Measurements from ENCODE around the gene ELAVL4.

The ELAVL4 gene

GRCh38 chr1:50218344-50219120, 109.8 kb downstream of the ELAVL4 start:
- Histone ChIP-seq H2AK5ac (ENCODE audit: low read length, severe bottlenecking) (no peak overlapping the region), H4K91ac (ENCODE audit: low read length) (no peak overlapping the region), H3K36me3 (ENCODE audit: control insufficient read depth in 1 of 2, insufficient read depth in 2 of 2, low read depth in 1 of 2, low read length in 2 of 2) (no peaks in the 10 kb centered on the region), H2AFZ (ENCODE audit: low read depth, low read length) (no peak overlapping the region), H3K9me3 (ENCODE audit: control insufficient read depth, low read length) (no peaks in the 10 kb centered on the region), H3K18ac (ENCODE audit: low read depth in 1 of 2, low read length in 2 of 2) (no peak overlapping the region), H3K14ac (ENCODE audit: low read length in 2 of 2) (no peak overlapping the region), H4K8ac (ENCODE audit: low read length) (no peak overlapping the region), H3K4ac (ENCODE audit: low read depth in 1 of 2, low read length in 2 of 2) (no peak overlapping the region), H2BK5ac (ENCODE audit: low read depth, low read length, poor library complexity, severe bottlenecking) (no peak overlapping the region), H3K27me3 (ENCODE audit: control insufficient read depth in 1 of 2, insufficient read depth in 1 of 2, low read length in 2 of 2) (peaks cover 0 to 3% of the 10 kb centered on the region in 2 experiments), H3K79me1 (replicated peaks; ENCODE audit: low read length, poor library complexity, severe bottlenecking) (no peaks in the 10 kb centered on the region), H3K4me2 (ENCODE audit: low read length, poor library complexity, severe bottlenecking) (no peak overlapping the region), H3K27ac (ENCODE audit: low read length, poor library complexity, severe bottlenecking) (no peak overlapping the region), H2BK15ac (ENCODE audit: low read depth, poor library complexity, severe bottlenecking) (no peak overlapping the region), H2BK120ac (ENCODE audit: low read depth, low read length) (no peak overlapping the region), H3K4me1 (ENCODE audit: control insufficient read depth, insufficient read depth, low read depth, low read length) (no peaks in the 10 kb centered on the region), H3K9ac (ENCODE audit: low read length) (no peak overlapping the region), H3K4me3 (ENCODE audit: insufficient read depth in 1 of 2, low read depth in 1 of 2, low read length in 2 of 2) (no peak overlapping the region), H2BK12ac (ENCODE audit: low read length in 2 of 2) (no peak overlapping the region), H3K23ac (ENCODE audit: low read length in 2 of 2) (no peak overlapping the region)
- DNase-seq = no peak
- WGBS = 61% methylated on average over 6 of the region's 7 CpGs

GRCh38 chr1:50228871-50229384, 120.2 kb downstream of the ELAVL4 start:
- Histone ChIP-seq H4K8ac (ENCODE audit: low read length) (no peak overlapping the region), H2BK5ac (ENCODE audit: low read depth, low read length, poor library complexity, severe bottlenecking) (no peak overlapping the region), H4K91ac (ENCODE audit: low read length) (no peak overlapping the region), H3K36me3 (ENCODE audit: control insufficient read depth in 1 of 2, insufficient read depth in 2 of 2, low read depth in 1 of 2, low read length in 2 of 2) (no peaks in the 10 kb centered on the region), H3K9me3 (ENCODE audit: control insufficient read depth, low read length) (peaks cover 10% of the 10 kb centered on the region), H3K23ac (ENCODE audit: low read length in 2 of 2) (no peak overlapping the region), H3K4ac (ENCODE audit: low read depth in 1 of 2, low read length in 2 of 2) (no peak overlapping the region), H2BK15ac (ENCODE audit: low read depth, poor library complexity, severe bottlenecking) (no peak overlapping the region), H3K27me3 (ENCODE audit: control insufficient read depth in 1 of 2, insufficient read depth in 1 of 2, low read length in 2 of 2) (no peaks in the 10 kb centered on the region), H3K27ac (ENCODE audit: low read length, poor library complexity, severe bottlenecking) (no peak overlapping the region), H2AFZ (ENCODE audit: low read depth, low read length) (no peak overlapping the region), H3K79me1 (replicated peaks; ENCODE audit: low read length, poor library complexity, severe bottlenecking) (no peaks in the 10 kb centered on the region), H2BK12ac (ENCODE audit: low read length in 2 of 2) (no peak overlapping the region), H3K14ac (ENCODE audit: low read length in 2 of 2) (no peak overlapping the region), H3K9ac (ENCODE audit: low read length) (no peak overlapping the region), H3K18ac (ENCODE audit: low read depth in 1 of 2, low read length in 2 of 2) (no peak overlapping the region), H2AK5ac (ENCODE audit: low read length, severe bottlenecking) (no peak overlapping the region), H3K4me1 (ENCODE audit: control insufficient read depth, insufficient read depth, low read depth, low read length) (no peaks in the 10 kb centered on the region), H3K4me3 (ENCODE audit: insufficient read depth in 1 of 2, low read depth in 1 of 2, low read length in 2 of 2) (no peak overlapping the region), H3K4me2 (ENCODE audit: low read length, poor library complexity, severe bottlenecking) (no peak overlapping the region), H2BK120ac (ENCODE audit: low read depth, low read length) (no peak overlapping the region)
- no peak for DNase-seq
- 47% methylated on average over 4 of the region's 4 CpGs for WGBS

- Histone ChIP-seq H3K79me1 (replicated peaks; ENCODE audit: low read length, poor library complexity, severe bottlenecking) (no peaks in the 10 kb centered on the region), H2BK12ac (ENCODE audit: low read length in 2 of 2) (no peak overlapping the region), H2AFZ (ENCODE audit: low read depth, low read length) (no peak overlapping the region), H4K91ac (ENCODE audit: low read length) (no peak overlapping the region), H3K4ac (ENCODE audit: low read depth in 1 of 2, low read length in 2 of 2) (no peak overlapping the region), H3K14ac (ENCODE audit: low read length in 2 of 2) (no peak overlapping the region), H2BK5ac (ENCODE audit: low read depth, low read length, poor library complexity, severe bottlenecking) (no peak overlapping the region), H3K4me2 (ENCODE audit: low read length, poor library complexity, severe bottlenecking) (no peak overlapping the region), H4K8ac (ENCODE audit: low read length) (no peak overlapping the region), H3K27ac (ENCODE audit: low read length, poor library complexity, severe bottlenecking) (no peak overlapping the region), H3K23ac (ENCODE audit: low read length in 2 of 2) (no peak overlapping the region), H3K4me1 (ENCODE audit: control insufficient read depth, insufficient read depth, low read depth, low read length) (no peaks in the 10 kb centered on the region), H3K36me3 (ENCODE audit: control insufficient read depth in 1 of 2, insufficient read depth in 2 of 2, low read depth in 1 of 2, low read length in 2 of 2) (no peaks in the 10 kb centered on the region), H3K27me3 (ENCODE audit: control insufficient read depth in 1 of 2, insufficient read depth in 1 of 2, low read length in 2 of 2) (no peaks in the 10 kb centered on the region), H3K9ac (ENCODE audit: low read length) (no peak overlapping the region), H3K4me3 (ENCODE audit: insufficient read depth in 1 of 2, low read depth in 1 of 2, low read length in 2 of 2) (no peak overlapping the region), H2BK120ac (ENCODE audit: low read depth, low read length) (no peak overlapping the region), H3K9me3 (ENCODE audit: control insufficient read depth, low read length) (no peaks in the 10 kb centered on the region), H3K18ac (ENCODE audit: low read depth in 1 of 2, low read length in 2 of 2) (no peak overlapping the region), H2BK15ac (ENCODE audit: low read depth, poor library complexity, severe bottlenecking) (no peak overlapping the region), H2AK5ac (ENCODE audit: low read length, severe bottlenecking) (no peak overlapping the region)
- 72% methylated on average over 5 of the region's 5 CpGs for WGBS
- DNase-seq = no peak
Observed at GRCh38 chr1:50231209-50231608, 122.5 kb downstream of the ELAVL4 start.

GRCh38 chr1:50232336-50232735, 123.6 kb downstream of the ELAVL4 start:
- Histone ChIP-seq H2BK15ac (ENCODE audit: low read depth, poor library complexity, severe bottlenecking) (no peak overlapping the region), H3K36me3 (ENCODE audit: control insufficient read depth in 1 of 2, insufficient read depth in 2 of 2, low read depth in 1 of 2, low read length in 2 of 2) (no peaks in the 10 kb centered on the region), H3K9me3 (ENCODE audit: control insufficient read depth, low read length) (no peaks in the 10 kb centered on the region), H4K8ac (ENCODE audit: low read length) (no peak overlapping the region), H3K4ac (ENCODE audit: low read depth in 1 of 2, low read length in 2 of 2) (no peak overlapping the region), H3K18ac (ENCODE audit: low read depth in 1 of 2, low read length in 2 of 2) (no peak overlapping the region), H3K4me2 (ENCODE audit: low read length, poor library complexity, severe bottlenecking) (no peak overlapping the region), H4K91ac (ENCODE audit: low read length) (no peak overlapping the region), H3K27me3 (ENCODE audit: control insufficient read depth in 1 of 2, insufficient read depth in 1 of 2, low read length in 2 of 2) (peaks cover 0 to 3% of the 10 kb centered on the region in 2 experiments), H3K9ac (ENCODE audit: low read length) (no peak overlapping the region), H2AK5ac (ENCODE audit: low read length, severe bottlenecking) (no peak overlapping the region), H2AFZ (ENCODE audit: low read depth, low read length) (no peak overlapping the region), H2BK12ac (ENCODE audit: low read length in 2 of 2) (no peak overlapping the region), H3K4me3 (ENCODE audit: insufficient read depth in 1 of 2, low read depth in 1 of 2, low read length in 2 of 2) (no peak overlapping the region), H3K23ac (ENCODE audit: low read length in 2 of 2) (no peak overlapping the region), H3K27ac (ENCODE audit: low read length, poor library complexity, severe bottlenecking) (no peak overlapping the region), H3K4me1 (ENCODE audit: control insufficient read depth, insufficient read depth, low read depth, low read length) (no peaks in the 10 kb centered on the region), H3K14ac (ENCODE audit: low read length in 2 of 2) (no peak overlapping the region), H2BK5ac (ENCODE audit: low read depth, low read length, poor library complexity, severe bottlenecking) (no peak overlapping the region), H3K79me1 (replicated peaks; ENCODE audit: low read length, poor library complexity, severe bottlenecking) (no peaks in the 10 kb centered on the region), H2BK120ac (ENCODE audit: low read depth, low read length) (no peak overlapping the region)
- DNase-seq = no peak
- 47% methylated on average over 3 of the region's 3 CpGs for WGBS

Measured in mesenchymal stem cell (in vitro differentiated cells and primary cell).